Neural cell (in vitro differentiated cells): ENCODE results near the gene CISD2. TPM values are rescaled to one million over a fixed set of nuclear protein-coding genes. Genes with fewer than 3 reads are reported as not detected.

ENCODE experiments used
- H2AFZ ChIP-seq: fragments of 200-600, 300-800 bp; sonication (generic), shearing (Covaris generic); 2 replicates; pipeline ENCODE4 v1.6.0; 2014; ENCODE audit warnings: low read depth, mild to moderate bottlenecking, antibody characterized with exemption, low read length, moderate library complexity
- H3F3A ChIP-seq: fragments of 200-600 bp; shearing (Covaris generic); 2 replicates; pipeline ENCODE4 v1.6.1; 2016; ENCODE audit warnings: mild to moderate bottlenecking, moderate library complexity, mixed read lengths, antibody characterized with exemption, low read length; ENCODE audit not compliant: insufficient read depth, poor library complexity, severe bottlenecking
- H3K27ac ChIP-seq: fragments of 200-600, 300-800 bp; sonication (generic), shearing (Covaris generic); 2 replicates; pipeline ENCODE4 v1.5.1; 2014; ENCODE audit warnings: mild to moderate bottlenecking, low read length, moderate library complexity
- H3K27me3 ChIP-seq: fragments of 300-800, 200-600 bp; sonication (generic), shearing (Covaris generic); 2 replicates; pipeline ENCODE4 v1.6.0; 2014; ENCODE audit warnings: mild to moderate bottlenecking, low read depth, low read length, moderate library complexity; ENCODE audit not compliant: insufficient read depth
- H3K36me3 ChIP-seq: fragments of 300-800, 200-600 bp; sonication (generic), shearing (Covaris generic); 2 replicates; pipeline ENCODE4 v1.5.1; 2014; ENCODE audit warnings: mild to moderate bottlenecking, antibody characterized with exemption, low read length, moderate library complexity; ENCODE audit not compliant: insufficient read depth
- H3K4me2 ChIP-seq: fragments of 300-800, 200-600 bp; sonication (generic), shearing (Covaris generic); 2 replicates; pipeline ENCODE4 v1.6.0; 2014; ENCODE audit warnings: mild to moderate bottlenecking, low read length
- H3K4me3 ChIP-seq: fragments of 300-800, 200-600 bp; sonication (generic), shearing (Covaris generic); 2 replicates; pipeline ENCODE4 v1.5.1; 2014; ENCODE audit warnings: mild to moderate bottlenecking, low read length, moderate library complexity
- H3K79me2 ChIP-seq: fragments of 200-600 bp; shearing (Covaris generic); replicated peaks from 2 replicates; pipeline ENCODE4 v1.6.0; 2014; ENCODE audit warnings: mild to moderate bottlenecking, low read length, moderate library complexity; ENCODE audit not compliant: insufficient read depth
- H3K9ac ChIP-seq: fragments of 300-800, 200-600 bp; sonication (generic), shearing (Covaris generic); 2 replicates; pipeline ENCODE4 v1.6.1; 2016; ENCODE audit warnings: mild to moderate bottlenecking, low read length, mixed read lengths
- H3K9me2 ChIP-seq: fragments of 200-600 bp; shearing (Covaris generic); 2 replicates; pipeline ENCODE4 v1.6.1; 2016; ENCODE audit warnings: mild to moderate bottlenecking, low read length, mixed read lengths; ENCODE audit not compliant: insufficient read depth
- H3K9me3 ChIP-seq: fragments of 200-600, 300-800 bp; sonication (generic), shearing (Covaris generic); 2 replicates; pipeline ENCODE4 v1.6.1; 2016; ENCODE audit warnings: mild to moderate bottlenecking, mixed run types, low read length, moderate library complexity, mixed read lengths
- H4K20me1 ChIP-seq: fragments of 200-600 bp; shearing (Covaris generic); 2 replicates; pipeline ENCODE4 v1.6.1; 2016; ENCODE audit warnings: mild to moderate bottlenecking, mixed run types; ENCODE audit not compliant: insufficient read depth
- CTCF ChIP-seq: fragments of 450-650 bp; IDR thresholded peaks from 2 replicates; pipeline ENCODE4 v1.5.1; 2014; ENCODE audit warnings: antibody characterized with exemption, mild to moderate bottlenecking, moderate library complexity; ENCODE audit not compliant: poor library complexity, severe bottlenecking
- EP300 ChIP-seq: fragments of 450-650 bp; conservative IDR thresholded peaks from 2 replicates; pipeline ENCODE4 v1.6.1; 2014; ENCODE audit warnings: antibody characterized with exemption, mild to moderate bottlenecking, moderate library complexity; ENCODE audit not compliant: poor library complexity, severe bottlenecking
- EZH2 ChIP-seq: fragments of 200-600, 300-800 bp; shearing (Covaris generic), sonication (generic); IDR thresholded peaks from 2 replicates; pipeline ENCODE4 v1.6.1; 2014; ENCODE audit warnings: antibody characterized with exemption, low read length, borderline replicate concordance, mild to moderate bottlenecking; ENCODE audit not compliant: insufficient read depth, poor library complexity, severe bottlenecking
- MXI1 ChIP-seq: fragments of 450-650 bp; conservative IDR thresholded peaks from 2 replicates; pipeline ENCODE4 v1.6.1; 2014; ENCODE audit warnings: antibody characterized with exemption, mild to moderate bottlenecking; ENCODE audit not compliant: poor library complexity, severe bottlenecking
- POLR2AphosphoS5 ChIP-seq: IDR thresholded peaks from 2 replicates; pipeline ENCODE4 v1.6.1; 2012
- RAD21 ChIP-seq: fragments of 450-650 bp; conservative IDR thresholded peaks from 2 replicates; pipeline ENCODE4 v1.6.1; 2014; ENCODE audit warnings: antibody characterized with exemption, mild to moderate bottlenecking, moderate library complexity
- REST ChIP-seq: IDR thresholded peaks from 2 replicates; pipeline ENCODE4 v1.6.1; 2012; ENCODE audit warnings: borderline replicate concordance
- SMC3 ChIP-seq: fragments of 450-650 bp; conservative IDR thresholded peaks from 2 replicates; pipeline ENCODE4 v1.6.1; 2014; ENCODE audit warnings: antibody characterized with exemption, mild to moderate bottlenecking, moderate library complexity; ENCODE audit not compliant: poor library complexity
- TAF1 ChIP-seq: IDR thresholded peaks from 2 replicates; pipeline ENCODE4 v1.6.1; 2012; ENCODE audit warnings: low read depth
- polyA plus RNA-seq: library from polyadenylated mRNA; depleted of rRNA; stranded (reverse); fragments of >200 nt; gene quantifications from 2 replicates; pipeline ENCODE4 v1.2.3, GENCODE V29; 2014

The CISD2 gene
- polyA plus RNA-seq, 1 donor from 2014 or later: 102 TPM

GRCh38 chr4:102843938-102844337, 24.9 kb upstream of the CISD2 start:
- TF ChIP-seq MXI1 (no peak), SMC3 (no peak), TAF1 (no peak), REST (no peak), EZH2 (no peak), RAD21 (no peak), POLR2AphosphoS5 (no peak)
- H3K4me3 ChIP-seq: no peak overlapping the region
- H3K4me2 ChIP-seq: no peak overlapping the region
- H3K9me2 ChIP-seq: no peaks in the 10 kb centered on the region
- H3K9me3 ChIP-seq: no peaks in the 10 kb centered on the region
- H3K27ac ChIP-seq: no peak overlapping the region
- no peak overlapping the region for H2AFZ ChIP-seq
- H4K20me1 ChIP-seq: no peaks in the 10 kb centered on the region
- no peak overlapping the region for H3K9ac ChIP-seq
- H3K36me3 ChIP-seq: no peaks in the 10 kb centered on the region
- no peaks in the 10 kb centered on the region for H3F3A ChIP-seq
- H3K79me2 ChIP-seq: no peaks in the 10 kb centered on the region
- H3K27me3 ChIP-seq: no peaks in the 10 kb centered on the region

- H3K36me3 ChIP-seq: no peaks in the 10 kb centered on the region
- no peak overlapping the region for H2AFZ ChIP-seq
- H3K27me3 ChIP-seq: no peaks in the 10 kb centered on the region
- TF ChIP-seq CTCF (no peak), POLR2AphosphoS5 (no peak), TAF1 (no peak), EP300 (no peak), MXI1 (no peak), EZH2 (no peak), SMC3 (no peak), REST (no peak), RAD21 (no peak)
- H3K4me2 ChIP-seq: no peak overlapping the region
- no peaks in the 10 kb centered on the region for H3K9me3 ChIP-seq
- no peak overlapping the region for H3K4me3 ChIP-seq
- no peaks in the 10 kb centered on the region for H3K79me2 ChIP-seq
- no peaks in the 10 kb centered on the region for H3F3A ChIP-seq
- H3K9ac ChIP-seq: no peak overlapping the region
- no peaks in the 10 kb centered on the region for H3K9me2 ChIP-seq
- no peaks in the 10 kb centered on the region for H4K20me1 ChIP-seq
- H3K27ac ChIP-seq: no peak overlapping the region
Observed at GRCh38 chr4:102847687-102848086, 21.1 kb upstream of the CISD2 start.
